Kidney (tissue), 14 donors: Measurements from ENCODE around the gene OR10G3. TPM values are rescaled to one million over a fixed set of nuclear protein-coding genes. Genes with fewer than 3 reads are reported as not detected.

ENCODE experiments used
- DNase-seq, 5 donors: peaks; one replicate each; pipeline ENCODE4 v3.0.0-alpha.2; 2013 to 2020
- FAIRE-seq: peaks from 2 replicates; lab custom pipeline; 2012; peaks lifted over from hg19 to GRCh38; lab: Jason Lieb, UNC
- H3K27ac ChIP-seq, 2 donors: one replicate each; pipeline ENCODE4 v1.7.0; 2013; ENCODE audit warnings: low read depth in 2 of 2, low read length in 2 of 2, inconsistent platforms in 1 of 2
- H3K27me3 ChIP-seq: one replicate; pipeline ENCODE4 v1.7.1; 2013; ENCODE audit warnings: low read length, inconsistent platforms; ENCODE audit not compliant: control insufficient read depth, insufficient read depth
- H3K36me3 ChIP-seq, 3 donors: one replicate each; pipeline versions ENCODE4 v1.7.0 to v1.7.1; 2013; ENCODE audit warnings: low read length in 3 of 3, control low read depth in 1 of 3, inconsistent platforms in 1 of 3; ENCODE audit not compliant: insufficient read depth in 3 of 3, control insufficient read depth in 2 of 3
- H3K4me1 ChIP-seq, 3 donors: one replicate each; pipeline versions ENCODE4 v1.7.0 to v1.7.1; 2013; ENCODE audit warnings: low read length in 3 of 3, inconsistent platforms in 1 of 3, low read depth in 1 of 3; ENCODE audit not compliant: control insufficient read depth in 2 of 3, insufficient read depth in 2 of 3
- H3K4me3 ChIP-seq, 3 donors: one replicate each; pipeline versions ENCODE4 v1.7.0 to v1.8.1; 2013; ENCODE audit warnings: low read length in 3 of 3, control low read depth in 1 of 3, inconsistent platforms in 1 of 3
- H3K9ac ChIP-seq, 3 donors: one replicate each; pipeline versions ENCODE4 v1.7.0 to v1.7.1; 2013; ENCODE audit warnings: low read length in 3 of 3, control low read depth in 1 of 3, inconsistent platforms in 1 of 3
- H3K9me3 ChIP-seq, 3 donors: one replicate each; pipeline versions ENCODE4 v1.7.0 to v1.7.1; 2013; ENCODE audit warnings: low read length in 3 of 3, control low read depth in 1 of 3, inconsistent platforms in 1 of 3; ENCODE audit not compliant: control insufficient read depth in 2 of 3, insufficient read depth in 1 of 3
- intact Hi-C: fragments of 100-400 bp; cut with DNase I; formaldehyde crosslinking; loops from one replicate; pipeline ENCODE4 v1.11.1; 2022
- polyA plus RNA-seq: library from polyadenylated mRNA; stranded (reverse); fragments of 350-450 nt; fragmentation: Illumina TruSeq; extraction: RNeasy Lipid Tissue Mini Kit (QIAGEN cat#74804); gene quantifications from one replicate; pipeline ENCODE4 v1.2.3, GENCODE V29; 2014; ENCODE audit warnings: low read depth, low replicate concordance; ENCODE audit not compliant: insufficient read depth
- total RNA-seq: library from RNA; stranded (reverse); fragmentation: NEBNext Ultra II Directional; extraction: Animal tissue kit (Norgen Biotek cat#: 25700); gene quantifications from one replicate; pipeline ENCODE4 v1.2.1, GENCODE V29; 2021
- TF ChIP-seq, protein P1 (sequence below): IDR thresholded peaks from 3 replicates; pipeline ENCODE4 v1.5.1; 2012; ENCODE audit warnings: mild to moderate bottlenecking, moderate library complexity, borderline replicate concordance; ENCODE audit not compliant: insufficient read depth; ENCODE audit errors: extremely low read depth
- donor health status: control.
- donor health status: control.
- donor health status: control.
- donor health status: control.
- donor health status: control.
- donor health status: DM: yes; HTN: yes; CAD: no.
- donor health status: Normal renal cell carcinoma (clear cell type).

Gene OR10G3
- total and polyA plus RNA-seq, 2 donors from 2014 or later, result not detected

DNA sequence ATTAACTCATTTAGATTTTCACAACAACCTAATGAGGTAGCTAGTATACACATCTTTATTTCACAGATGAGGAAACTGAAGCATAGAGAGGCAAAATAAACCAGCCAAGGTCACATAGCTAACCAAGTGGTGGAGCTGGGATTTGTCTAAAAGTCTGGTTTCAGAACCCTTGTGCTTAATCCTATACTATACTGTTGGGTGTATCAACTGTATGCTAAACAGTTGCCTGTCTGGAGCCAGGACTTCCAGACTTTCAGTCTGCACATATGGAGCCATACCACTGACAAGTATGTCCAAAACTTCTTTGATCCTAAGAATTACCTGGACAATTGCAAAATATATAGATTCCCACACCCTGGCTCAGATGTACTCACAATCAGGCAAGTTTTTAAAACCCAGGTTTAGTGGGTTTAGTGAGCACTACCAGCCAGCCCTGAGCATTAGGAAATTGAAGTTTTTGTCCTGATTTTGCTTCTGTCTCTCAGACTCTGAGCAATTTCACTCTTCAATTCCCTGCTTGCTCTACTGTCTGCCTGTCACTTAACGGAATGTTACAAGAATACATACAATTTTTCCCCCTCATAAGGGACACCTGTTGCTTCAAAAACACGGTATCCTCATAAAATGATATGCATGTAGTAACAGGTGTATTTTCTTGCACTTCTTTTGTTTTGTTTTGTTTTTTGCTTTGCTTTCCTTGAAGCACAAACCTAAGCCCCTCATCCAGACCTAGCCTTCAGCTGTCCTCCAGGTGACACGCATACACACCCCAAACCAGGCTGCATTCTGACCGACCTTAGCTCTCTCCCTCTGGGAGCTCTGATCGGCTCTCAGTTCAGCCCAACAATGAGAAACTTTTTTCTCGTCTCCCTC, 44.1 kb downstream of the OR10G3 start:
- Histone ChIP-seq H3K36me3 (no peaks in the 10 kb centered on the region), H3K27me3 (no peaks in the 10 kb centered on the region), H3K9ac (peak overlapping the region in 1 of 3 donors; percentile 37), H3K9me3 (no peaks in the 10 kb centered on the region), H3K4me1 (peaks cover 0 to 2% (median 0%) of the 10 kb centered on the region in 3 donors), H3K4me3 (peak overlapping the region; percentile 0 to 59 (median 24)), H3K27ac (no peak overlapping the region)
- FAIRE-seq, result no peak
- peak in 1 of 5 donors; percentile 18 for DNase-seq
- TF ChIP-seq, protein P1, sequence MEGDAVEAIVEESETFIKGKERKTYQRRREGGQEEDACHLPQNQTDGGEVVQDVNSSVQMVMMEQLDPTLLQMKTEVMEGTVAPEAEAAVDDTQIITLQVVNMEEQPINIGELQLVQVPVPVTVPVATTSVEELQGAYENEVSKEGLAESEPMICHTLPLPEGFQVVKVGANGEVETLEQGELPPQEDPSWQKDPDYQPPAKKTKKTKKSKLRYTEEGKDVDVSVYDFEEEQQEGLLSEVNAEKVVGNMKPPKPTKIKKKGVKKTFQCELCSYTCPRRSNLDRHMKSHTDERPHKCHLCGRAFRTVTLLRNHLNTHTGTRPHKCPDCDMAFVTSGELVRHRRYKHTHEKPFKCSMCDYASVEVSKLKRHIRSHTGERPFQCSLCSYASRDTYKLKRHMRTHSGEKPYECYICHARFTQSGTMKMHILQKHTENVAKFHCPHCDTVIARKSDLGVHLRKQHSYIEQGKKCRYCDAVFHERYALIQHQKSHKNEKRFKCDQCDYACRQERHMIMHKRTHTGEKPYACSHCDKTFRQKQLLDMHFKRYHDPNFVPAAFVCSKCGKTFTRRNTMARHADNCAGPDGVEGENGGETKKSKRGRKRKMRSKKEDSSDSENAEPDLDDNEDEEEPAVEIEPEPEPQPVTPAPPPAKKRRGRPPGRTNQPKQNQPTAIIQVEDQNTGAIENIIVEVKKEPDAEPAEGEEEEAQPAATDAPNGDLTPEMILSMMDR, result no peak
- intact Hi-C loops, result no loop called here

DNA sequence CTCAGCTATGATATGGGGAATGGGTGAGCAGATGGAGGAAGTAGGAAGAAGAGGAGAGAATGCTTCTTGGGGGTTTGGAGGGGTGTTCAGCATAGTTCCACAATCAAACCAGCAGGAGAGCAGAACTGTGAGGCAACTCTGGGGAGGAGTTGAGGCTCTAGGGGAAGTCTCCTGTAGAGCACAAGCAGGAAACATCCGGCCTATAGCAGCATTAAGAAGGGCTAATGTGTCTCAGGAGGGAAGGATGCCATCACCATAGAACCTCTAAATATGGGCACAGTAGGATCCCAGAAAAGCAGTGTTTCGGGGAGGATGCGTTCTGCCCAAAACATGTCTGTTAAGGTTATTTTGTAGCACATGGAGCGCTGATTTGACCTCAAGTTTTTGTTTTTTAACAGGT, 45.3 kb downstream of the OR10G3 start:
- Histone ChIP-seq H3K9ac (no peak overlapping the region), H3K4me1 (peaks cover 0 to 2% (median 0%) of the 10 kb centered on the region in 3 donors), H3K27me3 (no peaks in the 10 kb centered on the region), H3K36me3 (no peaks in the 10 kb centered on the region), H3K4me3 (no peak overlapping the region), H3K27ac (no peak overlapping the region), H3K9me3 (no peaks in the 10 kb centered on the region)
- intact Hi-C loops, result no loop called here
- DNase-seq (no peak), FAIRE-seq (no peak)
- TF ChIP-seq, protein P1, result no peak

DNA sequence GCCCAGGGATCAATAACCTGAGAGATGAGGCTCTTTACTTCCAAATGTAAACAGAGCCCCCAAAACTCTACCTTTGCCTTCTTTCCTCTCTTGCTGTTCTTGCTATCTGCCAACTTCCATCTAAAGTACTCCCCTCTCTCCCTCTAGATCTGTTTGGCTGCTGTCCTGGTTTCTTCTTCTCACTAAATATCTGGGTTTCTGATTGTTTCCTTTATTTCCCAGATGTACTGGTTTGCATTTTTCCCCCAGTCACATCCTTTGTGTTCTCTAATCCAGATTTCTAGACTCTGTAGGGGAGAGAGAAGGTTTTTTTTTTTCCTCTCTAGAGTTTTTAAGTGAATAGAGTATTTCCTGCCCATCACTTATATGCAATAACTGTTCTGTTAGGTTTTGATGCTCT, 46.6 kb downstream of the OR10G3 start:
- DNase-seq (no peak), FAIRE-seq (no peak)
- H3K36me3 ChIP-seq, result no peaks in the 10 kb centered on the region
- no peak overlapping the region for H3K27ac ChIP-seq
- H3K27me3 ChIP-seq, result no peaks in the 10 kb centered on the region
- TF ChIP-seq, protein P1, result no peak
- no peak overlapping the region for H3K4me3 ChIP-seq
- intact Hi-C loops, result no loop called here
- no peak overlapping the region for H3K9ac ChIP-seq
- no peaks in the 10 kb centered on the region for H3K9me3 ChIP-seq
- H3K4me1 ChIP-seq, result peaks cover 0 to 2% (median 0%) of the 10 kb centered on the region in 3 donors
